PFSK-1 (cell line): ENCODE measurements around the gene AP3B1.

Experiments used
- FOXP2 ChIP-seq: optimal IDR thresholded peaks from 2 replicates; pipeline ENCODE3; 2011; ENCODE audit warnings: borderline replicate concordance, control low read depth, inconsistent platforms; ENCODE audit not compliant: insufficient read depth; ENCODE audit errors: extremely low read length, extremely low read depth
- POLR2AphosphoS5 ChIP-seq: IDR thresholded peaks from 2 replicates; pipeline ENCODE4 v1.6.1; 2012; ENCODE audit warnings: low read depth, mild to moderate bottlenecking, control low read depth, low read length, moderate library complexity
- SIN3A ChIP-seq: IDR thresholded peaks from 2 replicates; pipeline ENCODE4 v1.6.1; 2012; ENCODE audit warnings: mild to moderate bottlenecking, low read length, moderate library complexity, borderline replicate concordance; ENCODE audit not compliant: insufficient read depth
- TAF1 ChIP-seq: IDR thresholded peaks from 2 replicates; pipeline ENCODE4 v1.6.1; 2012; ENCODE audit warnings: low read length, control low read depth, borderline replicate concordance; ENCODE audit not compliant: insufficient read depth
- TF ChIP-seq, protein P1 (sequence below), 2 experiments: IDR thresholded peaks; 2 replicates each; pipeline versions ENCODE4 v1.6.1 to v1.8.0; 2011 to 2012; ENCODE audit warnings: low read depth in 2 of 2, low read length in 2 of 2, control low read depth in 1 of 2, inconsistent platforms in 1 of 2, mild to moderate bottlenecking in 1 of 2, moderate library complexity in 1 of 2; ENCODE audit not compliant: insufficient read depth in 1 of 2

DNA sequence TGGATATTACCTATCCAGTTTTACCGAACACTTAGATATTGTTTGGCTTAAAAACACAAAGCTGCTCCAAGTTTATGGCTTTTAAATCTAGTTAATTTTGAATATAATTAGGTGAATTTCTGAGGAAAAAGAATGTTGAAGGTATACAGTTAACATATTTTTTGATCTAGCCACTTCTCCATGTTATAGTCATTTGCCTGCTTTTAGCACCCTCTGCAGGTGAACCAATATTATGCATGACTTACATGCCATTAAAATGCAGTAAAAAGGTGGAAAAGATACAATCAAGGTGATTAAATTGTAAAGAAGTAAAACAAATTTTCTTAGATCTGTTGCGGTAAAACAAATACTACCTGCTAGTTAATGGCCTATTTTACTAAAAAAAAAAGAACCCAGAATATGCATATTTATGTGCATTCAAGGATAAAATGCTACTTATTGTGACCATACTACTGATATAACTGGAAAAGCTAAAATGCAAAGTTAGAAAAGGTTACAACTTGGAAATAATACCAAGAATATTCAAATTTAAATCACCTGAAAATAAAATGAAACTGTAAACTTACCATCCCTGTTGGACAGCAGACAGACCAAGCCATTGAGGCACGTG is 132.1 kb downstream of the AP3B1 start:
- no peak for TF ChIP-seq POLR2AphosphoS5
- TF ChIP-seq, protein P1, sequence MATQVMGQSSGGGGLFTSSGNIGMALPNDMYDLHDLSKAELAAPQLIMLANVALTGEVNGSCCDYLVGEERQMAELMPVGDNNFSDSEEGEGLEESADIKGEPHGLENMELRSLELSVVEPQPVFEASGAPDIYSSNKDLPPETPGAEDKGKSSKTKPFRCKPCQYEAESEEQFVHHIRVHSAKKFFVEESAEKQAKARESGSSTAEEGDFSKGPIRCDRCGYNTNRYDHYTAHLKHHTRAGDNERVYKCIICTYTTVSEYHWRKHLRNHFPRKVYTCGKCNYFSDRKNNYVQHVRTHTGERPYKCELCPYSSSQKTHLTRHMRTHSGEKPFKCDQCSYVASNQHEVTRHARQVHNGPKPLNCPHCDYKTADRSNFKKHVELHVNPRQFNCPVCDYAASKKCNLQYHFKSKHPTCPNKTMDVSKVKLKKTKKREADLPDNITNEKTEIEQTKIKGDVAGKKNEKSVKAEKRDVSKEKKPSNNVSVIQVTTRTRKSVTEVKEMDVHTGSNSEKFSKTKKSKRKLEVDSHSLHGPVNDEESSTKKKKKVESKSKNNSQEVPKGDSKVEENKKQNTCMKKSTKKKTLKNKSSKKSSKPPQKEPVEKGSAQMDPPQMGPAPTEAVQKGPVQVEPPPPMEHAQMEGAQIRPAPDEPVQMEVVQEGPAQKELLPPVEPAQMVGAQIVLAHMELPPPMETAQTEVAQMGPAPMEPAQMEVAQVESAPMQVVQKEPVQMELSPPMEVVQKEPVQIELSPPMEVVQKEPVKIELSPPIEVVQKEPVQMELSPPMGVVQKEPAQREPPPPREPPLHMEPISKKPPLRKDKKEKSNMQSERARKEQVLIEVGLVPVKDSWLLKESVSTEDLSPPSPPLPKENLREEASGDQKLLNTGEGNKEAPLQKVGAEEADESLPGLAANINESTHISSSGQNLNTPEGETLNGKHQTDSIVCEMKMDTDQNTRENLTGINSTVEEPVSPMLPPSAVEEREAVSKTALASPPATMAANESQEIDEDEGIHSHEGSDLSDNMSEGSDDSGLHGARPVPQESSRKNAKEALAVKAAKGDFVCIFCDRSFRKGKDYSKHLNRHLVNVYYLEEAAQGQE (IDR thresholded peaks at IDR 0.05; ENCODE audit: insufficient read depth in 1 of 2, low read depth in 2 of 2, low read length in 2 of 2): no peak
- TF ChIP-seq TAF1: no peak
- no peak for TF ChIP-seq FOXP2
- TF ChIP-seq SIN3A: no peak
